GM21737 (cell line): Measurements from ENCODE around the gene CHEK1.
A peak's percentile ranks its signal among the peaks of the same experiment; 100 is the strongest.
"Not testable (repeated sequence)": the region's sequence is repeated elsewhere in the genome, so short reads cannot be mapped to it uniquely, and the experiment has no call there.

ENCODE experiments used
- ATAC-seq: cut with Tn5 transposase; IDR thresholded peaks from one replicate; pipeline ENCODE4 v1.9.1; 2021; ENCODE audit warnings: mild to moderate bottlenecking, moderate library complexity; ENCODE audit not compliant: unreplicated experiment

The CHEK1 gene

DNA sequence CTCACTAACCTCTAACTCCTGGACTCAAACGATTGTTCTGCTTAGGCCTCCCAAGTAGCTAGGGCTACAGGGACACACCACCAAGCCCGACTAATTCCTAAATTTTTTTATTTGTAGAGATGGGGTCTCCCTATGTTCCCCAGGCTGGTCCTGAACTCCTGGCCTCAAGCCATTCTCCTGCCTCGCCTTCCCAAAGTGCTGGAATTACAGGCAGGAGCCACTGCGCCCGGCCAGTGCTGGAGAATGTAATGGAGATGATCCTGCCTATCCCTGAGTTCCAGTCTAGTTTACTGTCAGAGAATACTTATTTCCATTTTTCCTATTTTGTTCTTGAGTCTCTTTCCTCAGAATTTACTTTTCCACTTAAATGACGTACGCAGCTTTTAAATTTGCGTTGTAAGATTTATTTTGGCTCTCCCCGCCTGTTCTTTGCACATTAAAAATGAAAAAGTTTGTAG, at the start of gene CHEK1:
Gene CHEK1, plus strand, starts transcription at position 408 of the 458 bp plus-strand sequence. CDS start 1,606 bp downstream, outside the sequence.
- no peak for ATAC-seq

DNA sequence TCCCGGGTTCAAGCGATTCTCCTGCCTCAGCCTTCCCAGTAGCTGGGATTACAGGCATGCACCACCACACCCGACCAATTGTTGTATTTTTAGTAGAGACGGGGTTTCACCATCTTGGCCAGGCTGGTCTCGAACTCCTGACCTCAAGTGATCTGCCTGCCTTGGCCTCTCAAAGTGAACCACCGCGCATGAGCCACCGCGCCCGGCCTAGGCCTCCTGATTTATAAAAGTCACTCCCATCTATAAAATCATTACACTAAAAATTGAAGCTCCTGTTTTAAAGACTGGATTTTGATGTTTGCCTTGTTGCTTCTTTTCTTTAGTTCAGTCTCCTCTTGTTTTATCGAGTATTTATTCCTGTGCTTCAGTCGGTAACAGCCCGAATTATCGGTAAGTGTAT, 47.8 kb upstream of the CHEK1 start:
- ATAC-seq, result not testable (repeated sequence)

DNA sequence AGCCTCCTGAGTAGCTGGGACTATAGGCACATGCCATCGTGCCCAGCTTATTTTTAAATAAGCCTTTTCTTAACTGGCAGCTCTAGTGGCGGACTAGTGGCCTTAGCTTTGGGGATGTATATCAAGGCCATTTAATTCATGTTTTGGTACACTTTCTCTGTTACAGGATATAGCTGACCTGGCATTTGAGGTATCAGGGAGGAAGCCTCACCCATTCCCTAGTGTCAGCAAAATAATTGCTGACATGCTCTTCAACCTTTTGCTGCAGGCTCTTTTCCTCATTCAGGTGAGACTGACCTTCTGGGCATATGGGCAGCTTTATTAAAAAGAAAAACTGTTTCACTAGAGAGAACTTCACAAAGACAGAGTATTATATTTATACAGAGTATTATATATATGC, 46.2 kb upstream of the CHEK1 start:
- no peak for ATAC-seq

DNA sequence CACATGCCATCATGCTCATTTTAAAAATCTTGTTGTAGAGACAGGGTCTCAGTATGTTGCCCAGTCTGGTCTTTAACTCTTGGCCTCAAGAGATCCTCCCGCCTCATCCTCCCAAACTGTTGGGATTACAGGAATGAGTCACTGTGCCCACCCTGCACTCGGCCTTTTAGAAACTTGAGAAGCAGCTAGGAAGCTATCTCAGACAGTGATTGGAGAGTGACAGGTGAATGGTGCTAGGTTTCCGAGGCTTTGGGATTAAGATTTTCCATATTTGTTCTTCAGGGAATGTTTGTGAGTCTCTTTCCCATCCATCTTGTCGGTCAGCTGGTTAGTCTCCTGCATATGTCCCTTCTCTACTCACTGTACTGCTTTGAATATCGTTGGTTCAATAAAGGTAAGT, 45.2 kb upstream of the CHEK1 start:
- no peak for ATAC-seq

DNA sequence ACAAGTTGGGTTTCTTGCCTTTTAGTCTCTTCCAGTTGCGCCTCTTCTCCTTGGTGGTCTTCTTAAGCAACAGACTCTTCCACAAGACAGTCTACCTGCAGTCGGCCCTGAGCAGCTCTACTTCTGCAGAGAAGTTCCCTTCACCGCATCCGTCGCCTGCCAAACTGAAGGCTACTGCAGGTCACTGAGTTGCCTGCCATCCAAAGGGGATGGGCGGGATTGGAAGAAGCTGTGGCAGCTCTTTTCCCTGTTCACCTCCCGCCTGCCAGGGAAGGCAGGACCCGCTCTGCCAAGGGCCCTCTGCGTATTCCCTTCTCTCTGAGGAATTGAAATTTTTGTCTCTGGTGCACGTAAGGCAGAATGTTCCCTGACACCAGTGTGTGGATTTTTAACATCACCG, 41.5 kb upstream of the CHEK1 start:
- no peak for ATAC-seq

DNA sequence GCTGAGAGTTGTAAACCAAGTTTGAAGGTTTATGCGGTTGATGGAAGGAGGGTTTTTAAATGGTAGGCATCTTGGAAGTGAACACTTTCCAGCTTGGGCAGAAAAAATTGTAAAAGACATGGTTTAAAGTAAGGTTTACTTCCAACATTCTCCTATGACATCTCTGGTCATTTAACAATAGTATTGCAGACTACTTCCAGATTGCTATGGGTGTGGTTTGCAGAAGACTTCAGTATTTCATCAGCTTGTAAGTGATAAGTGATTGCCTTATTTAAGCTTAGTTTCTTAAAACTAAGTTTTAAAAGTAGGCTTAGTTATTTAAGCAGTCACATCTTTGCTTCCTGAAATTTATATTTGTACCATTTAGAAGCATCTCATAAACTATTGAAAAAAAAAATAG, 39.5 kb upstream of the CHEK1 start:
- no peak for ATAC-seq

DNA sequence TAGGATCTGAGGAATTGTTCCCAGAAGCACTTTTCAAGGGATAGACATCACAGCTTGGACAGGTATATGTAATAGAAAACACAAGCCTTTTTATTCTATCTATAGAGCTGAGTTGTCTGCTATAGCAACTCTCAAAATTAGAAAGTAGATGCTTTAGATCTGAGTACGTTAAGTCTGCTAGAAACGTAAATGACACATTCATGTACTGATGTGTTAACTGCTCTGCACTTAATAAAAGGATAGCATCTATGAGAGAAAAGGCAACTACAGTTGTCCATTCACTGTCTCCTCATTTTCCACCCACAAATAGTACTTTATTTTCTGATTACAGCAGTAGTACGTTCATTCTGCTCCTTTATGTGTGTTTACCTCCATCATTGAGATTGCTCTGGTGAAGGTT, 38.3 kb upstream of the CHEK1 start:
- no peak for ATAC-seq

DNA sequence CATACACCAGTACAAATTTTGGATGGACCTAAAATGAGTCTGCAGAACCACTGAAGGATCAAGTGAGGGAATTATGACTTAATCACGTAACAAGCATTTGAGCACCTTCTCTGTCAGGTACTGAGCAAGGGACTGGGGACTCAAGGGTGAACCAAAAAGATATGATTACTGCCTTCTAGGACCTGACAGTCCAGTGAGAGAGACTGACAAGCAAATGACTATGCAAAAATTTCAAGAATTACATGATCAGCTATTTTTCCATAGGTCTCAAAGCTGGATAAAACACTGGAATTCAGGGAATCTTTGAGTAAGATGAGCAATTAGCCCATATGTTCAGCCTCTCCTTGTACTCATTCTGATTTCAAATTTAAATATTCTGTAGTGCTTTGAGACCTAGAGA, 37.5 kb upstream of the CHEK1 start:
- no peak for ATAC-seq

DNA sequence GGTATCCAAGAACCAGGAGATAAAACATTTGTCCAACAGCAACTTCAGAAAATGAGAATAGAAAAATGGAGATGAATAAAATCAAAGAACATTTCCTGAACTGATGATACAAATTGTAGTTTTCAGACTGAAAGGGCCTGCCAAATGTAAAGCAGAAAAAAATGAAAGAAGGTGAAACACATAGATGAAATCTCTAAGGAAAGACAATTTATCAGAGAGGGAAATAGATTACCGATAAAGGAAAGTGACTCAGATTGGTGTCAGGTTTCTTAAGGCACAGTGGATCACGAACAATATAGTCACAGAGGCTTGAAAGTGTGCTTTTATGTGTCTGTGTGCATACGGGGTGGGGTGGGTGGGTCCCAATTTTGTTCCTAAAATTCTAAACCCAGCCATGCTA, 36.5 kb upstream of the CHEK1 start:
- no peak for ATAC-seq

DNA sequence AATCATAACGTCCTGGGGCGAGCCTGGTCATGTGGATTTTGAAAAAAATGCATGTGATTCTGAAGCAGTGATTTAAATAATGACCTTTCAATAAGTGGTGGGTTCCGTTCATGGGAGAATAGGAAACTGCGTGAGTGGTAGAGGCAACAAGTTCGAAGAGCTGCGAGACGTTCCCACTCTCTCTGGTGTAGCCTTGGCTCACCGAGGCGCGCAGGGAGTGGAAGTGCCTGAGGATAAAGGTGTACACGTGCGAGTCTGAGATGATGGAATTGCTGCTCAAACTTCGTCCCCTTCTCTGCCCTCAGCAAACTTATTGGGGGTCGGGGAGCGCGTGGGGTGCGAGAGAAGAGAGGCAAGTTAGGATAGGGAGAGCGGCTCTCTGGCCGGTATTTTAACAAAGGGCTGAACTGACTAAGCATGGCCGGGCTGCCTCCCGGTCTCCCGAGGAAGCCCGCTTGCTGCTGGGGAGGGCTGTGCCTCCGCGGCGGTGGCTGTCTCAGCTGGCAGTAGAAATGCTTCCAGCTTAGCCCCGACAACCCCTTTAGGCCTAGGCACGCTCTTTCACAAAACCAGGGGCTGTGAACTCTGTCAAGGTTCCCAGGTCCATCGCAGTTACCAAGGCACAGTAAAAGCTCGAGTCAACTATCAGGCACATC, 33.2 kb upstream of the CHEK1 start:
- ATAC-seq, result peak; percentile 14

DNA sequence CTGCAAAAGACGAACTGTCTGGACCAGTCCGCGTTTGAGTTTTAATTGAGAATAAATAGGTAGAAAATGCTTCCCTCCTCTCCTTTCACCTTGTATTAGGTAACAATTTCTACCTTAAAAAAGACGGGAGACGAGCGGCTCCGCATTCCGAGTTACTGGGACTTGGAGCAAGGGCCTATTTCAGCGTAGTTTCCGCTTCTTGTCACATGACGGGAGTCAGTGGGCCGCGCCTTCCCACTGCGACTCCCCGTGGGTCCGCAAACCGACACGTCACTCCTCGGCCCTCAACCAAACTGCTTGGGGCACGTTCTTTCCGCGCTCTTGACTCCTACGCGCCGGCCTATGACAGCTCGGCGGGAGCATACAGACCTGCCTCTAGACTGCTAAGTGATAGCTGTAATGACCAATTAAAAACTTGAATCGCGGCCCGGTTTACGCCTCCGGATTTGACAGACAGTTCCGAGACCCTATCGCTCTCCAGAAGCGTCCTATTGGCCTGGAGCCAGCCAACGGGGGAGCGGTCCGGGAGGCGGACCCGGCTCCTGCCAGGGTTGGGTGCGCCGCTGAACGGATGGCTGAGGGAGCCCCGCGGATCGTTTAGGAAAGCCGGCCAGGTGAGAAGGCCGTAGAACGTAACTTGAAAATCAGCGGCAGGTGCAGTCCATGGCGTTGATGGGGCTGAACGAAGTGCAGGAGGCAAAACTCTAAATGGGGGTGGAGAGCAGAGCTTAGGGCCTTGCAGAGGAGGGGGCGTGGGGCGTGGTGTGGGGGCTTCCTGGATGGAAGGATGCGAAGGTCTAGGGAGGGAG, 32.5 kb upstream of the CHEK1 start, which contains the start of gene STT3A:
Gene STT3A, plus strand, starts transcription at position 548 of the 809 bp plus-strand sequence. CDS start 3,064 bp downstream, outside the sequence.
- ATAC-seq, result peak; percentile 96

DNA sequence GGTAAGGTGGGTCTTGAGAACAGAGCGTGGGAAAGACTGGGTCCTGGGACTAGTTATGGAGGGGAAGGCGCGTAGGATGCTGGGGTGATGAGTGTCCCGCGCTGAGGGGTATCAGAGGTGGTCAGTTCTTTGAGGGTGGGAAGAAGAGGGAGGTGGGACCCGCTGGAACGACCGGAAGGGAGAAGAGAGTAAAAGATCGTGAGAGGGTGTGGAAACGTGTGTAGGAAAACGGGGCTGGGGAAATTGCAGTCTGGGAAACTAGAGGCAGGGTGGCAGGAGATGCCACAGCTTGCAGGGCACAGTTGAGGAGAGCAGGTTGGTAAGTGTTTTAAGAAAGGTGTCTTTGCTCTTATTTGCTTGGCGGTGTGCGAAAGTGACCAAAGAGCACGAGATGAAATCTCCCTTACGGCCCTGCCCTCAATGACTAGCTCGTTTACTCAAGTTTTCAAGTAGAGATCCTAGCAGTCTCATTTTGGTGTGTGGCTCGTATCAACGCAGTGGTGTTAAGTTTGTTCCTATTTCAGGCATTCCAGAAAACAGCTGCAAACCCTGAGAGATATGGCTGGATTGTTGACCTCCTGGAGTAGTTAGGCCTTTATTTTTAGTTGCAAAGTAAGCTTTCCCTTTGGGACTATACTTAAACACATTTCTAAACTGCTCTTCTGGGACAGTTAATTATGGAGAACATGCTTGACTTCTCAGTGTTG, 31.7 kb upstream of the CHEK1 start:
- no peak for ATAC-seq

DNA sequence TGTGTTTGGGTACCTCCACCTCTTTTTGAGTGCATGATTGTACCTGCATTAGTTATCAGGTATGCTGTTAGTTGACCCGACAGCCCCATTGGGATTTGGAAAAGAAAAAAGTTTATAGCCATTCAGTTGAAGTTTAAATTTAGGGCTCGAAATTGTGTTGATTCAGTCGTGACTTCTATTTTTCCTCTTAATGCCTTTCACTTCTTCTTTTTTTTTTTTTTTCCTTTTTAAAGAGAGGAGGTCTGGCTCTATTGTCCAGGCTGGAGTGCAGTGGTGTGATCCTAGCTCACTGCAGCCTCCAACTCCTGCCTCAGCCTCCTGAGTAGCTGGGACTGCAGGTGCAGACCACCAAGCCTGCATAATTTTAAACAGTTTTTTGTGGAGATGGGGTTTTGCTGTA, 30.0 kb upstream of the CHEK1 start:
- ATAC-seq, result no peak

DNA sequence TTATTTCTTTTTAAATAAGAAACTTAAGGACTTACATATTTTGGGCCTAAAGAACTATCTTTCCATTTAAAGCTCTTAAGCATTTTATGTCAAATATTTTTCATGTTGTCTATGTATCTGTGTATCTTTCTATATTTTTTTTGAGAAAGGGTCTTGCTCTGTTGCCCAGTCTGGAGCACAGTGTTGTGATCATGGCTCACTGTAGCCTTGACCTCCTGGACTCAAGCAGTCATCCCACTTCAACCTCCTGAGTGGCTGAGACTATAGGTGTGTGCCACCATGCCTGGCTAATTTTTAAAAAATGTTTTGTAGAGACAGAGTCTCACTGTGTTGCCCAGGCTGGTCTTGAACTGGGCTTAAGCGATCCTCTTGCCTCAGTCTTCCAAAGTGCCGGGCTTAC, 24.3 kb upstream of the CHEK1 start:
- ATAC-seq, result no peak

DNA sequence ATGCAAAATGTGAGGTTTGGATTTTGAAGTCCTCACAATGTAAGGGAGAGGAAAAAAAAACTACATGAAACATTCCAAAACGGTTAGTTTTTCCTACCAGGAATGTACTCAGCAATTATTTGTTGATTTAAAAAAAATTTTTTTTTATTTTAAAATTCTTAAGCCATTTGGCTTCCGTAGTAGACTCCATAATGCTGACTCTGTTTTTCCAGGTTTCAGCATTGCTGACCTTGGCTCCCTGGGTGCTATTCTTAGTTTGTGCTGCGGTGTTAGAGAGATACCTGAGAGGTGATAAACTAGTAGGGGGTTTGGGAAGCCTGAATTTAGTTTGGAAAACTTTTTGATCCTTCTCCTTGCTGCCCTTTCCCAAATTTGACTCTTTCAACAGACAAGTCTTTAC, 21.8 kb upstream of the CHEK1 start:
- no peak for ATAC-seq

DNA sequence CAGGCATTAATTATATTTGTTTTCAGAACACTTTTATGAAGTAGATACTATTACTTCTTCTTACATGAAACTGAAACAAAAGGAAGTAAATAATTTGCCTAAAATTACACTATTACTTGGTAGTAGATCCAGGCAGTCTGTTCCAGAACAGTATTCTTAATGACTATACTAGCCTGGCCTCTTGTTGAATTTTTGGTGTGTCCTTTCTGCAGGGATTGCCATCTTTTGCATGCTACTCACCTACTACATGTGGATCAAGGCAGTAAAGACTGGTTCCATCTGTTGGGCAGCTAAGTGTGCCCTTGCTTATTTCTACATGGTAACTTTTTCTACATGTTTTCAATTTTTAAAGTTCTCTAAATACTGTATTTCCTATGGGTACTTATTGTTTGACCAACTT, 19.5 kb upstream of the CHEK1 start:
- no peak for ATAC-seq

DNA sequence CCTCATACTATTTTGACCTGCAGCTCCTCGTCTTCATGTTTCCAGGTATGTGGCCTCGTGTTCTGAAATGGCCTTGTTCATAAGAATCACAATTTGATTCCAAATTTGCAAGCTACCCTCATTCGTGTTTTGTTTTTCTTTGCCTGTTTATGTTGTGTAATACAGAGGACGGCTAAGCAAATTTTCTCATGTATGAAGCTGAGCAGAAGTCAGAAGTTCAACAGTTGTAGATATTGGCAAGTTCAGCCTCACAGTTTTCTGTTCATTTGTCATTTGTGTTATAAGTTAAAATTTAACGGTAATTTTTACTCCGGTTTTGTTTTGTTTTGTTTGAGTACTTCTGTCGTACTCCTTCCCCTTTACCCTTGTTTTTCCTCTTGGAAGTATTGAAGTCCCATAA, 15.4 kb upstream of the CHEK1 start:
- no peak for ATAC-seq

DNA sequence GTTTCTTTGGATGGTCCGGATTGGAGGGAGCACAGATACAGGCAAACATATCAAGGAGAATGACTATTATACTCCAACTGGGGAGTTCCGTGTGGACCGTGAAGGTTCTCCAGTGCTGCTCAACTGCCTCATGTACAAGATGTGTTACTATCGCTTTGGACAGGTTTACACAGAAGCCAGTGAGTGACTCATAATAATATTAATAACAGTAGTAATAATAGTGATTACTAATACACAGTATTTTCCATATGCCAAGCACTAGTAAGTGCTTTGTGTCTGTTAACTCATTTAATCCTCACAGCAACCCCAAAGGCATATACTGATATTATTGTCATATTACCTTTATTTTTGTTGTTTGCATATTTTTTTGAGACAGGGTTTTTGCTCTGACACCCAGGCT, 6.6 kb upstream of the CHEK1 start:
- ATAC-seq, result no peak

DNA sequence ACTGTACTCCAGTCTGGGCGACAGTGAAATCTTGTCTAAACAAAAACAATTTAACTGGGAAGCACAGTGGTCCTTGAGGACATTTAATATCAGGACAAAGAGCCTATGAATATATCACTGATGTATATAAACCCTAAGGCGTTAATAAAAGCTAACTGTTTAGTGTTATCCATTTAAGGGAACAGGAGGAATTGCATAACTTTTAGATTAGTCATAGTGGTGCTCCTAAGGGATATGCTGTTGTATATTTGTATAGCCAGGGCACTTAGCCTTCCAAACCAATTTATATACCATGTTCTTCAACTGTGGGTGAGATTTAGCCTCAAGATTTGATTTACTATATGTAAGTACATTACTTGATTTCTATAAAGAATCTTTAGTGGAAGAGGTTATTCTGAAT, 3.0 kb upstream of the CHEK1 start:
- no peak for ATAC-seq

DNA sequence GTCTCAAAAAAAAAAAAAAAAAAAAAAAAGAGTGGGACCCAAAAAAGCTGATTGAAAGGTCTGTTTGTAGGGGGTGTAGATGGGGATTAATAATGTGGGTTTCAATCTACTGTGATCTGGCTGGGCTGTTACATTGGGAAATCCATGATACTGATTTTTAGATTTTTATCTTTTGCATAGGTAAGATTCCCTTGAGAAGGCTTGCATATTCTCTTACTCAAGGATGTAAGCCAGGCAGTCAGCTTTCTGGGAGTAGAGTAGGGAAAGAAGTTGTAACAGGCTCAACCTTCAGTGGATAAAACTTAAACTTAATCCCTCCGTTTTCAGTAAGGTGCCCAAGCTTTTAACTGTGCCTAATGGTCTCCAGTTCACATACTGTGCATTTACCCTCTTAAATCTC, 1.9 kb upstream of the CHEK1 start:
- ATAC-seq, result no peak

DNA sequence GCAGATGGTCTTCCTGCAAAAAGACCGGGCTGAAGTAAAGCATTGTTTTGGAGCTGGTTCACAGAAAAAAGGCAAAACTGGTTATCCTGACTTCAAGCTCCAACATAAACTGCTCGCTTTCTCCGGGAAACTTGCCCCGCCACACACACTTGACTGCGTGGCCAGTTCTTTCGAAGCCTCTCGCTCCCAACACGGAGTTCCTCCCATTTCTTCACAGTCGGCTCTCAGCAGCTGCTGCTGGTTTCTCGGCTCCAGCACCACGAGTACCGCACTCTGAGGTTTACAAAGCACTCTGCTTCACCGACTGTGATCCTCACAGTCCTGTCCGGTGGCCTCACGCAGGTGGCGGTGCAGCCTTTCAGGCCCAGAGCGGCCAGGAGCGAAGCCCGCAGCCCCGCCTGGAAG, 264 bp downstream of the CHEK1 start:
- peak; percentile 15 for ATAC-seq
